Measurements from ENCODE around the gene NATD1. TPM values are rescaled to one million over a fixed set of nuclear protein-coding genes. Genes with fewer than 3 reads are reported as not detected.

NATD1 gene
- total RNA-seq, 1 experiment from 2014 or later: 3.1 TPM

GRCh38 chr17:21282231-21282630 is 29.0 kb upstream of the NATD1 start (continued):
- no peak for TF ChIP-seq RAD21 (IDR thresholded peaks at IDR 0.05; ENCODE audit: low read depth)
- TF ChIP-seq SP1 (IDR thresholded peaks at IDR 0.05; ENCODE audit: low read depth): peak; percentile 59

- no TSS peak for BruUV-seq (replicated peaks)
- Histone ChIP-seq H3K9me2 (ENCODE audit: insufficient read depth) (no peaks in the 10 kb centered on the region), H3K4me2 (ENCODE audit: low read length) (peak overlapping the region; percentile 27; the same call in 1 of the 2 replicates), H2AFZ (ENCODE audit: low read depth, low read length, poor library complexity, severe bottlenecking) (peak overlapping the region; percentile 52), H3K9me3 (ENCODE audit: control insufficient read depth in 1 of 2, insufficient read depth in 1 of 2, low read depth in 1 of 2, low read length in 2 of 2) (no peaks in the 10 kb centered on the region), H3K36me3 (ENCODE audit: control insufficient read depth in 1 of 2, insufficient read depth in 2 of 2, low read length in 2 of 2) (no peaks in the 10 kb centered on the region), H4K20me1 (ENCODE audit: insufficient read depth) (no peaks in the 10 kb centered on the region), H3K4me3 (replicated peaks in 1 of 2; ENCODE audit: low read depth in 1 of 2, low read length in 2 of 2) (no peak overlapping the region), H3K79me2 (ENCODE audit: insufficient read depth, low read length) (peaks cover 6% of the 10 kb centered on the region), H3K9ac (ENCODE audit: low read length) (peak overlapping the region; percentile 13; the same call in 1 of the 2 replicates), H3K4me1 (ENCODE audit: control insufficient read depth in 1 of 2, insufficient read depth in 2 of 2, low read length in 2 of 2) (peaks cover 44 to 75% of the 10 kb centered on the region in 2 experiments), H3K27ac (ENCODE audit: low read depth, low read length) (no peak overlapping the region), H3K27me3 (ENCODE audit: insufficient read depth, low read length) (no peaks in the 10 kb centered on the region)
- POLR2A ChIA-PET: interaction anchor here (0.7 kb wide), 1 partner anchor 162 kb away, joined by 3 read pairs; no protein-coding TSS in a partner anchor
- intact Hi-C loops (cut with micrococcal nuclease): loop anchor here (2.0 to 10.0 kb wide), 4 partner anchors 151 to 237 kb away; partner anchors contain the start of gene USP22
- RAD21 ChIA-PET (ENCODE audit: low non-redundant PET in 1 of 2, low total read pairs in 2 of 2, uncharacterized antibody in 2 of 2, unreplicated experiment in 2 of 2): no interaction called here
- DNase-seq (ENCODE audit: low read depth, low spot score) (peak; percentile 60), ATAC-seq (peak; percentile 51)
- CTCF ChIA-PET: interaction anchor here (0.6 to 1.9 kb wide), 8 partner anchors 8 to 237 kb away, joined by 3 to 7 read pairs (median 4); partner anchors contain the start of gene USP22
- TF ChIP-seq ZNF274 (IDR thresholded peaks at IDR 0.05; ENCODE audit: low read depth, low read length) (no peak), YY1 (IDR thresholded peaks at IDR 0.05; ENCODE audit: extremely low read depth, insufficient replicate concordance, low read depth, low read length) (peak; percentile 20), SIN3A (IDR thresholded peaks at IDR 0.05; ENCODE audit: low read depth) (no peak), CTCF (IDR thresholded peaks at IDR 0.05 in 2 of 3, conservative IDR thresholded peaks at IDR 0.05 in 1 of 3; ENCODE audit: borderline replicate concordance in 1 of 3, insufficient read depth in 1 of 3, low read depth in 2 of 3, low read length in 2 of 3) (peak; percentile 85 to 99 (median 98)), ZFX (IDR thresholded peaks at IDR 0.05) (no peak), REST (IDR thresholded peaks at IDR 0.05; ENCODE audit: low read depth) (no peak), EZH2 (IDR thresholded peaks at IDR 0.05) (no peak), ELF1 (IDR thresholded peaks at IDR 0.05; ENCODE audit: borderline replicate concordance, low read depth) (no peak), SP1 (IDR thresholded peaks at IDR 0.05; ENCODE audit: low read depth) (no peak), ZBTB33 (IDR thresholded peaks at IDR 0.05; ENCODE audit: extremely low read depth, insufficient replicate concordance, low read length) (no peak), POLR2AphosphoS5 (IDR thresholded peaks at IDR 0.05; ENCODE audit: low read depth, low read length) (no peak), TCF7L2 (IDR thresholded peaks at IDR 0.05; ENCODE audit: borderline replicate concordance, extremely low read depth, insufficient read depth, insufficient read length) (no peak), RAD21 (IDR thresholded peaks at IDR 0.05; ENCODE audit: low read depth) (peak; percentile 92), CBX3 (IDR thresholded peaks at IDR 0.05; ENCODE audit: low read depth) (no peak), JUND (IDR thresholded peaks at IDR 0.05) (no peak), POLR2A (IDR thresholded peaks at IDR 0.05; ENCODE audit: borderline replicate concordance, extremely low read depth, insufficient read depth, insufficient read length) (no peak), ATF3 (IDR thresholded peaks at IDR 0.05) (no peak)
Measured at GRCh38 chr17:21280081-21280518, 26.9 kb upstream of the NATD1 start.
